GM18858 (cell line): ENCODE measurements around the gene ZBP1.
"Not testable (repeated sequence)": the region's sequence is repeated elsewhere in the genome, so short reads cannot be mapped to it uniquely, and the experiment has no call there.

Source experiments
- ATAC-seq: cut with Tn5 transposase; IDR thresholded peaks from one replicate; pipeline ENCODE4 v1.9.1; 2021; ENCODE audit not compliant: unreplicated experiment

ZBP1 gene

GRCh38 chr20:57647933-57648785 lies 27.9 kb upstream of the ZBP1 start:
- ATAC-seq, result no peak

- no peak for ATAC-seq
Measured at GRCh38 chr20:57647006-57647932, 27.0 kb upstream of the ZBP1 start.

GRCh38 chr20:57638895-57639236 lies 18.6 kb upstream of the ZBP1 start:
- no peak for ATAC-seq

GRCh38 chr20:57638173-57638894 lies 18.1 kb upstream of the ZBP1 start:
- ATAC-seq, result no peak

- no peak for ATAC-seq
Measured at GRCh38 chr20:57633945-57634491, 13.8 kb upstream of the ZBP1 start.

- ATAC-seq, result no peak
Measured at GRCh38 chr20:57632286-57632685, 12.1 kb upstream of the ZBP1 start.

GRCh38 chr20:57630061-57630460 lies 9.8 kb upstream of the ZBP1 start:
- no peak for ATAC-seq

GRCh38 chr20:57629491-57629901 lies 9.3 kb upstream of the ZBP1 start:
- ATAC-seq, result not testable (repeated sequence)

- ATAC-seq, result not testable (repeated sequence)
Measured at GRCh38 chr20:57628962-57629308, 8.7 kb upstream of the ZBP1 start.

- no peak for ATAC-seq
Measured at GRCh38 chr20:57628047-57628961, 8.1 kb upstream of the ZBP1 start.

- ATAC-seq, result no peak
Measured at GRCh38 chr20:57627339-57627738, 7.1 kb upstream of the ZBP1 start.

GRCh38 chr20:57625978-57626377 lies 5.8 kb upstream of the ZBP1 start:
- no peak for ATAC-seq

GRCh38 chr20:57625181-57625958 lies 5.1 kb upstream of the ZBP1 start:
- no peak for ATAC-seq

- ATAC-seq, result no peak
Measured at GRCh38 chr20:57624124-57624523, 3.9 kb upstream of the ZBP1 start.

- ATAC-seq, result no peak
Measured at GRCh38 chr20:57622579-57623381, 2.6 kb upstream of the ZBP1 start.

GRCh38 chr20:57622201-57622570 lies 2.0 kb upstream of the ZBP1 start:
- ATAC-seq, result no peak

GRCh38 chr20:57621421-57622200 lies 1.4 kb upstream of the ZBP1 start:
- no peak for ATAC-seq

- no peak for ATAC-seq
Measured at GRCh38 chr20:57620999-57621398, 773 bp upstream of the ZBP1 start.
